H1 (cell line): ENCODE results near the gene C21orf58. TPM values are rescaled to one million over a fixed set of nuclear protein-coding genes. Genes with fewer than 3 reads are reported as not detected.

ENCODE experiments used
- CEBPB ChIP-seq: IDR thresholded peaks from 2 replicates; pipeline ENCODE4 v1.6.1; 2012; ENCODE audit warnings: low read depth, low read length
- CHD1 ChIP-seq: IDR thresholded peaks from 2 replicates; pipeline ENCODE4 v1.6.1; 2012; ENCODE audit warnings: low read depth, low read length, improper control_type of control experiment
- EGR1 ChIP-seq: IDR thresholded peaks from 2 replicates; pipeline ENCODE4 v1.6.1; 2011; ENCODE audit warnings: low read depth, low read length, borderline replicate concordance
- EZH2 ChIP-seq: fragments of 200-600 bp; sonication (generic); IDR thresholded peaks from 2 replicates; pipeline ENCODE4 v1.7.1; 2012; ENCODE audit warnings: low read depth, mild to moderate bottlenecking, moderate library complexity, low read length, inconsistent platforms; ENCODE audit not compliant: severe bottlenecking
- JUND ChIP-seq: IDR thresholded peaks from 2 replicates; pipeline ENCODE4 v1.6.1; 2011; ENCODE audit warnings: mild to moderate bottlenecking, improper control_type of control experiment, low read length
- RFX5 ChIP-seq: IDR thresholded peaks from 2 replicates; pipeline ENCODE4 v1.6.1; 2011; ENCODE audit warnings: low read depth, low read length, improper control_type of control experiment, borderline replicate concordance
- TAF7 ChIP-seq: optimal IDR thresholded peaks from 2 replicates; pipeline ENCODE3; 2011; ENCODE audit warnings: low read depth, mild to moderate bottlenecking, inconsistent platforms, low read length, moderate library complexity, borderline replicate concordance
- TCF12 ChIP-seq: IDR thresholded peaks from 2 replicates; pipeline ENCODE4 v1.6.1; 2011; ENCODE audit warnings: low read depth, mild to moderate bottlenecking, low read length
- YY1 ChIP-seq: IDR thresholded peaks from 2 replicates; pipeline ENCODE4 v1.6.1; 2011; ENCODE audit warnings: low read depth, mild to moderate bottlenecking, low read length
- polyA plus RNA-seq, 7 experiments: library from polyadenylated mRNA; depleted of rRNA in 3 of 7; stranded (reverse) in 5 of 7; unstranded in 2 of 7; fragments of >200 nt in 5 of 7; fragments of 200-250 nt in 2 of 7; gene quantifications; 1 replicate in 5 of 7; 2 replicates in 1 of 7; 4 replicates in 1 of 7; pipeline versions ENCODE4 v1.2.1 to v1.2.3, GENCODE V29; 2011 to 2013; ENCODE audit warnings: missing spikeins in 2 of 7, mixed read lengths in 2 of 7
- total RNA-seq: library from RNA; stranded (reverse); fragmentation: NEBNext Ultra II Directional; extraction: Animal tissue kit (Norgen Biotek cat#: 25700); gene quantifications from 2 replicates; pipeline ENCODE4 v1.2.1, GENCODE V29; 2021
- TF ChIP-seq, protein P1 (sequence below): IDR thresholded peaks from 2 replicates; pipeline ENCODE4 v1.6.1; 2011; ENCODE audit warnings: low read depth, mild to moderate bottlenecking, low read length; ENCODE audit not compliant: insufficient read depth

C21orf58 gene
- total and polyA plus RNA-seq, 2 of the 8 experiments (the other 6 are each of a cell fraction or from before 2014, with no cell fraction given) = 13.8 to 26.1 TPM

- TF ChIP-seq, protein P1, sequence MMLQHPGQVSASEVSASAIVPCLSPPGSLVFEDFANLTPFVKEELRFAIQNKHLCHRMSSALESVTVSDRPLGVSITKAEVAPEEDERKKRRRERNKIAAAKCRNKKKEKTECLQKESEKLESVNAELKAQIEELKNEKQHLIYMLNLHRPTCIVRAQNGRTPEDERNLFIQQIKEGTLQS = no peak
- TF ChIP-seq EGR1 (no peak), CEBPB (no peak), TAF7 (no peak), CHD1 (no peak), TCF12 (no peak), JUND (no peak), RFX5 (no peak), YY1 (no peak), EZH2 (no peak)
Observed at GRCh38 chr21:46344219-46344915, 20.7 kb upstream of the C21orf58 start (continued).
